Activated effector memory CD4-positive, alpha-beta T cell treated with Interleukin-2 at 50 U/mL for 16 hours (primary cell): ENCODE data around the gene RPS21.

ENCODE experiments used
- DNase-seq: peaks from one replicate; pipeline ENCODE4 v3.0.0-alpha.2; 2020

Gene RPS21

GRCh38 chr20:62381842-62382241 is 5.1 kb upstream of the RPS21 start:
- DNase-seq, result no peak

GRCh38 chr20:62382306-62383198 is 4.4 kb upstream of the RPS21 start:
- DNase-seq, result peak; percentile 65

GRCh38 chr20:62387219-62387913 is 463 bp downstream of the RPS21 start:
- no peak for DNase-seq

- DNase-seq, result no peak
Observed at GRCh38 chr20:62387933-62388635, 1.2 kb downstream of the RPS21 start.

- DNase-seq, result no peak
Observed at GRCh38 chr20:62388839-62389600, 2.1 kb downstream of the RPS21 start.

- DNase-seq, result no peak
Observed at GRCh38 chr20:62389601-62390087, 2.7 kb downstream of the RPS21 start.

- DNase-seq, result no peak
Observed at GRCh38 chr20:62390317-62391164, 3.6 kb downstream of the RPS21 start.

- DNase-seq, result no peak
Observed at GRCh38 chr20:62391165-62392076, 4.5 kb downstream of the RPS21 start.

GRCh38 chr20:62392077-62392418 is 5.1 kb downstream of the RPS21 start:
- DNase-seq, result no peak

GRCh38 chr20:62392621-62393334 is 5.9 kb downstream of the RPS21 start:
- DNase-seq, result no peak

GRCh38 chr20:62393335-62393665 is 6.4 kb downstream of the RPS21 start:
- no peak for DNase-seq

GRCh38 chr20:62393830-62394229 is 6.9 kb downstream of the RPS21 start:
- DNase-seq, result no peak

- no peak for DNase-seq
Observed at GRCh38 chr20:62394248-62395245, 7.6 kb downstream of the RPS21 start.

- DNase-seq, result no peak
Observed at GRCh38 chr20:62395311-62396242, 8.7 kb downstream of the RPS21 start.

- DNase-seq, result no peak
Observed at GRCh38 chr20:62396367-62397239, 9.7 kb downstream of the RPS21 start.

- DNase-seq, result no peak
Observed at GRCh38 chr20:62398120-62398821, 11.4 kb downstream of the RPS21 start.
